SJSA1 (cell line): ENCODE results near the gene CRTC1. TPM values are rescaled to one million over a fixed set of nuclear protein-coding genes. Genes with fewer than 3 reads are reported as not detected.

Experiments
- DNase-seq, 2 experiments: peaks; one replicate each; pipeline ENCODE4 v3.0.0-alpha.2; 2015 to 2020; ENCODE audit warnings: low spot score in 2 of 2, low read depth in 1 of 2
- H3K27ac ChIP-seq: fragments of 250-450 bp; sonication (Bioruptor Pico); 2 replicates; pipeline ENCODE4 v1.5.1; 2020; ENCODE audit warnings: mild to moderate bottlenecking, moderate library complexity
- H3K27me3 ChIP-seq: fragments of 250-450 bp; sonication (Bioruptor Pico); replicated peaks from 2 replicates; pipeline ENCODE4 v1.5.1; 2020; ENCODE audit warnings: mild to moderate bottlenecking, moderate library complexity
- H3K36me3 ChIP-seq: fragments of 250-450 bp; sonication (Bioruptor Pico); 2 replicates; pipeline ENCODE4 v1.5.1; 2020; ENCODE audit warnings: mild to moderate bottlenecking
- H3K4me1 ChIP-seq: fragments of 250-450 bp; sonication (Bioruptor Pico); replicated peaks from 2 replicates; pipeline ENCODE4 v1.6.1; 2021; ENCODE audit warnings: mild to moderate bottlenecking
- H3K4me3 ChIP-seq: fragments of 250-450 bp; sonication (Bioruptor Pico); 2 replicates; pipeline ENCODE4 v1.5.1; 2020; ENCODE audit warnings: mild to moderate bottlenecking
- H3K9me3 ChIP-seq: fragments of 250-450 bp; sonication (Bioruptor Pico); replicated peaks from 2 replicates; pipeline ENCODE4 v1.5.1; 2020; ENCODE audit warnings: mild to moderate bottlenecking
- total RNA-seq: library from RNA; depleted of rRNA; stranded (reverse); fragments of >200 nt; shearing (Covaris generic); gene quantifications from 2 replicates; pipeline ENCODE4 v1.2.3, GENCODE V29; 2014

The CRTC1 gene
- total RNA-seq, 1 experiment from 2014 or later: 1.3 TPM

DNA sequence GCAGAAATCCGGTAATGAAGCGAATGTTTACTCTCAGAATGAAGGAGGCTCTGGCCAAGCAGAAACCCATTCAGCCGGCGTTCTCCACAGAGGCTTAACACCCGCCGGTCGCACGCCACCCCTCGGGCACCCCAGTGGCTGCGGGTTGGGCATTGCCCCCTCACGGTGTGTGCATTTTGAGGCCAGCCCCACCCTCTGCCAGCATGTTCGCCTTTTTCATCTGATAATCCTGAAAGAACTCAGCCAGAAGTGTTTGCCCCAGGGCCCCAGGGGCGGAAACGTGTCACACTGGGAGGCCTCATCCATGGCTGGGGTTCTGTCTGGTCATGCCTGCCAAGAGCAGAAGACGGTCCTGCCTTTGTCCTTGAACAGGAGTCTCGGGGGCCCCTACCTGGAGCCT is 73.4 kb downstream of the CRTC1 start:
- Histone ChIP-seq H3K9me3 (no peaks in the 10 kb centered on the region), H3K27me3 (no peaks in the 10 kb centered on the region), H3K27ac (no peak overlapping the region), H3K36me3 (no peaks in the 10 kb centered on the region), H3K4me3 (no peak overlapping the region), H3K4me1 (no peaks in the 10 kb centered on the region)
- DNase-seq: no peak

DNA sequence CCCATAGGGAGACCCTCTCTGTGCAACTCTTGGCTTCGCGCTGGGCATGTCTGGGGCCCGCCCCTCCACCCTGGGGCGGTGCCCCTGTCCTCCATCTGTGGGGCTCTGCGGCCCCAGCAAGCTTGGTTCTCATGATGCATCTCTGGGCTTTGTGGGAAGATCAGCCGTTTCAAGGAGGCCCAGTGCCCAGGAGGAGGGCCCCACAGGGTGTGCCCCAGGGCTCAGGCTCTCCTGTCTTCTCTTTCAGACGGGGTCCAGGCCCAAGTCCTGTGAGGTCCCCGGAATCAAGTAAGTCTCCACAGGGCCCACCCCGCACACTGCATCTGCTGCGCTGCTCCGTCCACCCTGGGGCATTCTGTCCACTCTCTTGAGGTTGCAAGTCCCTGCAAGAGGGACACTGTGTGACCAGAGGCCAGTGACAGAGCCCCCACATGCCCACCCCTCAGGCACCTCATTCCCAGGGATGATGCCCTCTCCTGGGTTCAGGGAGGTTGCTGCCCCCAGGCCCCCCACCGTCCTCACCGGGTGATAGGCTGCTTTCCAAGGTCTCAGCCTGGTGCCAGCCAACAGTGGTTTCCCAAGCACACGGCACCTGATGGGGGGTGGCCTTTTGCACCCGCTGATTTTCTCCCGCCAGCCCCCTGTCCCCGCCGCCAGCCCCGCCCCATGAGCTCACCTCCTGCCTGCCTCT is 76.0 kb downstream of the CRTC1 start:
- no peak for DNase-seq
- no peak overlapping the region for H3K27ac ChIP-seq
- H3K9me3 ChIP-seq: no peaks in the 10 kb centered on the region
- peaks cover 3% of the 10 kb centered on the region; the same call in 1 of the 2 replicates for H3K4me1 ChIP-seq
- H3K4me3 ChIP-seq: no peak overlapping the region
- H3K27me3 ChIP-seq: no peaks in the 10 kb centered on the region
- no peaks in the 10 kb centered on the region for H3K36me3 ChIP-seq

DNA sequence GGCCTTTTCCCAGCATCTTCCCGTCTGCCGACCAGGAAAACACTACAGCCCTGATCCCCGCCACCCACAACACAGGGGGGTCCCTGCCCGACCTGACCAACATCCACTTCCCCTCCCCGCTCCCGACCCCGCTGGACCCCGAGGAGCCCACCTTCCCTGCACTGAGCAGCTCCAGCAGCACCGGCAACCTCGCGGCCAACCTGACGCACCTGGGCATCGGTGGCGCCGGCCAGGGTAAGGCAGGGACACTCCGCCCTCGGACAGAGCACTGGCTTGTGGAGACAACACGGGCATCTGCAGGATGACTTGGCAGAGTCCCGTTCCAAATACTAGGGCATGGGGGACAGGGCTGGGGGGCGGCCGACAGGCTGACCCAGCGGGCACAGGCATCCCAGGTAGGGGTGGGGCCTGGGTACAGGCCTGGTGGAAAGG is 76.5 kb downstream of the CRTC1 start:
- DNase-seq: no peak
- no peaks in the 10 kb centered on the region for H3K36me3 ChIP-seq
- H3K9me3 ChIP-seq: no peaks in the 10 kb centered on the region
- H3K4me1 ChIP-seq: peaks cover 3% of the 10 kb centered on the region; the same call in 1 of the 2 replicates
- no peaks in the 10 kb centered on the region for H3K27me3 ChIP-seq
- H3K4me3 ChIP-seq: no peak overlapping the region
- no peak overlapping the region for H3K27ac ChIP-seq

DNA sequence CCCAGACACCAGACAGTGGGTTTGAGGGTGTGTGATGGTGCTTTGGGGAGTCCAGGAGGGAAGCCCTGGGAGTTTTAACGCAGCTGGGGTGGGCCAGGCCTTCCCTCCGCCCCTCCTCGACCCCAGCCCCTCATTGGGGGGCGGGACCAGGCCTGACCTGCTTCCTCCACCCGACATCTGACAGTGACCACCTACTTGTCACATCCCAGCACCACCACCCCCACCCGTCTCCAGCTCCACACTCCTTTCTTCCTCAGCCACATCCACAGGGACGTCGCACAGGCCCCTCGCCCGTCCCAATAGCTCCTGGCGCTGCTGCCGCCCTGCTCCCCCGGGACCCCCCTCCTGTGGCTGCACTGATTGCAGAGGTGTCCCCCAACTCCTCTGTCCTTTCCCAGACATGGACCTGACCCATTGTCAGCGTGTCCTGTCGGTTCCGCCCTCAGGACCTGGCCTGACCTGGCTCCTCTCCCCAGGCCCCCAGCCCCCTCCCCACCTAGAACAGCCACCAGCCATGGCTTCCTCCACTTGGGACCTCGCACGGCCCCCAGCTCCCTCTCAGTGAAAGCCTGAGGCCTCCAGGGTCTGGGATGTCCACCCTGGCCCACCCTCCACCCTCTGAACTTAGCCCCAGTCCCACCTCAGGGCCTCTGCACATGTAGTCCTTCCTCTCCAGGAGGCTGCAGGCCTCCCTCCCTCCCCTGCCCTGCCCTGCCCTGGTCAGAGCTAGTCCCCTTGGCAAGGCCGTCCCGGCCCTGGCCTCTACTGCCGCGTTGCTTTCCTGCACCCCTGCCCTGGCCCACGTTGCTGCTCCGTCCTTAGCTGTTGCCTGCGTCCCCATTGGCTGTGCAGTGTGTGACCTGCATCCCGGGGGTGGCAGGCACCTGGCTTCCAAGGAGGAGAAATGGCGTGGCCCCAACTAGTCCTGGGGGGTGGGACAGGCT is 77.2 kb downstream of the CRTC1 start:
- no peak for DNase-seq
- Histone ChIP-seq H3K36me3 (no peaks in the 10 kb centered on the region), H3K4me1 (peaks cover 3% of the 10 kb centered on the region; the same call in 1 of the 2 replicates), H3K27ac (no peak overlapping the region), H3K9me3 (no peaks in the 10 kb centered on the region), H3K4me3 (no peak overlapping the region), H3K27me3 (no peaks in the 10 kb centered on the region)

DNA sequence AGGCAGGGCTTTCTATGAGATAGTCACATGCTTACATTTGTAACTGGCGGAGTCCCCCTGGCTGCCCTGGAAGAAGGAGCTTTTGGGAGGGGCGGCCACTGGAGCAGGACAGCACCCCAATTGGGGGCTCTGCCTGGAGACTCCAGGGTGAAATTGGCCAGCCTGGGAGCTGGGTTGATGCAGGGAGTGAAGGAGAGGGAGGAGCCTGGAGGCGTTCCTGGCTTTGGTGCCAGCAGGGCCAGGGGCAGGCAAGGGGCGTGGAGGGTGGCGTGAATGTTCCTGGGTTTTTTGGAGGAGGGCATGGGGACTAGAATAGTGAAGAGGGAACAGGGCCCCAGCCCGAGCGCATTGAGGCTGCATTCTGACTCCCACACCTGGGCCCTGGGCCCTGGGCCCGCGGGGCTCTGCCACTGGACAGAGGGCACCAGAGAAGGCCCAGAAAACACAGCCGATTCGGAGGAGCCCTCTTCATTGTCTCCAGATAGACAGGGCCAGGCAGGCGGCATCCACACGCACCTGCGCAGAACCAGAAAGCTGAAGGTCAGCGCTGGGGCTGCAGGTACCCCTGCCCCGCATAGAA is 78.1 kb downstream of the CRTC1 start:
- H3K4me3 ChIP-seq: no peak overlapping the region
- H3K4me1 ChIP-seq: peaks cover 3% of the 10 kb centered on the region; the same call in 1 of the 2 replicates
- H3K27me3 ChIP-seq: no peaks in the 10 kb centered on the region
- no peak overlapping the region for H3K27ac ChIP-seq
- DNase-seq: no peak
- H3K36me3 ChIP-seq: no peaks in the 10 kb centered on the region
- no peaks in the 10 kb centered on the region for H3K9me3 ChIP-seq

DNA sequence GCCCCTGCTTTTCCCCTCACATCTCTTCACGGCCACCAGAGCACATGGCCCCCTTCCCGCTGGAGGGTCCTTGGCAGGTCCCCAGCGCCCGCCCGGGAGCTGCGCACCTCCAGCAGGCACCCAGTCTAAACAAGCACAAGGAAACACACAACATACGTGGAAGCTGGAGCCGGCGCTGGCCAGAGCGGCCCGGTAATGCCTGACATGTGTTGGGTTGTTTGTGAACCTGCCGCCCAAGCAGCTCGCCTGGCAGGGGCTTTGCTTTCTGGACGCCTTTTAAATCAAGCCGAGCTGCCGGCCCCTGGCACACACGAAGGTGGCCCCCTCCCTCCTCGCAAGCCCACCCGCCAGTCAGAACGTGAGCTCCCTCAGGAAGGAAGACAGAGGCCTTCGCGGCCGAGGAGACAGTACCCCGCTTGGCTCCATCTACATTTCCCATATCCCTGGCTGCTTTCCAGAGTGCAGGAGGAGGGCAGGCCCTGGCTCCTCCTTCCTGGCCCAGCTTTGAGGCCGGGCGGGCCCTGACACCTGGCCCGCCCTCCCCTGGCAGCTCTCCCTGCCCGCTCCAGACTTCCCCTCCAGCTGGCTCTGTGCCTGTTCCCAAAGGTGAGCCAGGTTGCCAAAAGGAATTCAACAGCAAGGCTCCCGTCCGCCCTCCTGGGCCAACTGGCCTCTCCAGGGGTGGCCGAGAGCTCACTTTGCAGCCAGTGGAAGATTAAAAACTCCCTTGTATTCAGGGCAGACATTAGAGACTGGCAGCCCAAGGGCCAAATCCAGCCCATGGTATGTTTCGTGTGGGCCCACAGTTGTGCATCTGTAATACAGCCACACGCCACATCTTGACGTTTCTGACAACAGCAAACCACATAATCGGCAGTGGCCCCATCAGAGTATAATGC is 78.9 kb downstream of the CRTC1 start:
- H3K4me1 ChIP-seq: peaks cover 3% of the 10 kb centered on the region; the same call in 1 of the 2 replicates
- no peak for DNase-seq
- H3K9me3 ChIP-seq: no peaks in the 10 kb centered on the region
- no peak overlapping the region for H3K4me3 ChIP-seq
- no peaks in the 10 kb centered on the region for H3K27me3 ChIP-seq
- no peak overlapping the region for H3K27ac ChIP-seq
- H3K36me3 ChIP-seq: no peaks in the 10 kb centered on the region

DNA sequence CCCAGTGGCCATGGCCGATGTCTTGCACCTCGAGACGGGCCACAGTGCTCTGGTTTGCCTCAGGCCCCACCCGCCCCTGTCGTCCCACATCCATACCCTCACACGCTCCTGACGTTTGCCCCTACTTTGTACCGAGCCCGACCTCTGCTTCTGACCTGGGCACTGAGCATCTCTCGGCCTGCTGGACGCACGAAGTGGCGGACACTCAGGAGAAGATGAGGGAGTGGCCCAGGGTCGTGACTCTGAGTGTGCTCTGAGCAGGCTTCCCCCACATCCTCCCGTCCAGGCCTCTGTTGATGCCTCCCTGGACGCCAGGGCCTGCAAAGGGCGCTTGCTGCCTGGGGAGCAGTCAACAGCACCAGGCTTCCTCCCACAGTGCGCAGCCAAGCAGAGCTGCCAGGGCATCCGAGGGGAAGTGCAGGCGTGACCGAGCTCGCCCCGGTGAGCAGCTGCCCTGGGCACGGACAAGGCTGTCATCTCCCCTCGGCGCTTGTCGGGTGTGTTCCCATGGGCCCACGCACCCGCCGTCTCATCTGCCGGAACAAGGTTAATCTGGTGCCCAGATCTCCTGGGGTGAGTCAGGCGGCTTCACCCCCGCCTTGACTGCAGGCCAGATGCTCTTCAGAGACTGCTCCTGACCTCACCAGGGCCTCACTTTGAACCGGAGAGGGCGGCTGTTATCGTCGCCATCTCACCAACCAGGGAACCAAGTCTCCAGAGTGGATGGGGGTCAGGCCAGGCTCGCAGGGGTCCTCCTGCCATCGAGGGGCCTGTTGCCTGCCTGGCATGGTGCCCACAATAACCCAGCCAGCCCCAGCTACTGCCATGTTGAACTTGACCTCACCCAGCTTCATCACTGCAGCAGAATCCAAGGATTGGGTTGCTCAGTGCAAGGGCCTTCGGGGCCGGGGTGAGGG is 80.5 kb downstream of the CRTC1 start:
- H3K4me3 ChIP-seq: no peak overlapping the region
- DNase-seq: no peak
- H3K4me1 ChIP-seq: peaks cover 3% of the 10 kb centered on the region; the same call in 1 of the 2 replicates
- no peaks in the 10 kb centered on the region for H3K36me3 ChIP-seq
- H3K9me3 ChIP-seq: no peaks in the 10 kb centered on the region
- H3K27ac ChIP-seq: no peak overlapping the region
- H3K27me3 ChIP-seq: no peaks in the 10 kb centered on the region

DNA sequence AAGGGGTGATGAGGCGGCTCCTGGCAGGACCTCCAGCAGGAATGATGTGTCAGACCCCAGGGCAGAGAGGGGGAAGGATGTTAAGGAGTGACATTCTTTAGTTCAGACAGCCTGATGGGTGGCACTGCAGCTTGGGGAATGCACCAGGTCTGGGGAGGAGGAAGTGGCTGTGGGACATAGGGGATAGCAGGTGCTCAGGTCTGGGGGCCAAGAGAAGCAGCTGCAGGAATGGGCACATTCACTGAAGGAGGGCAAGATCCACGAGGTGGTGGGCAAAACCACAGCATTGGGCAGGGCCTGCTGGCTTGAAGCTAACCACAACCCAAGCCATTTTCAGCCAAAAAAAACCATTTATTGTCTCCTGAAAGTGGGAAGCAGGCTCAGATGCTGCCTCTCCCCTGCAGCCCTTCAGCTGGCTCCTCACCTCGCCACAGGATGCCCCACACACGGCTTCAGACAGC is 81.1 kb downstream of the CRTC1 start:
- Histone ChIP-seq H3K27me3 (no peaks in the 10 kb centered on the region), H3K36me3 (no peaks in the 10 kb centered on the region), H3K4me1 (peaks cover 3% of the 10 kb centered on the region; the same call in 1 of the 2 replicates), H3K9me3 (no peaks in the 10 kb centered on the region), H3K4me3 (no peak overlapping the region), H3K27ac (no peak overlapping the region)
- no peak for DNase-seq

DNA sequence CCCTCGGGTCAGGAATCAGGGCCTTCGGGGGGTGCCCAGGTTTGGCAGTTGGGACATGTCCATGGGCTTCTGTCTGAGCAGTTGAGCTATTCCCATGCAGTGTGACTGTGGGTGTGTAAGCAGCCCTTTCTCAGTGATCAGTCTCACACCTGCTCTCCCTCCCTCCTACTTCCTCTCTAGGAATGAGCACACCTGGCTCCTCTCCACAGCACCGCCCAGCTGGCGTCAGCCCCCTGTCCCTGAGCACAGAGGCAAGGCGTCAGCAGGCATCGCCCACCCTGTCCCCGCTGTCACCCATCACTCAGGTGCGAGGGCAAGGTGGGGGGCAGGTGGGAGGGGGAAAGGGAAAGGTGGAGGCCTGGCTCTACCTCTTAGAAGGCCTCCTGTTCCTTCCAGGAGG is 81.7 kb downstream of the CRTC1 start:
- Histone ChIP-seq H3K4me3 (no peak overlapping the region), H3K27ac (no peak overlapping the region), H3K36me3 (no peaks in the 10 kb centered on the region), H3K9me3 (no peaks in the 10 kb centered on the region), H3K4me1 (peaks cover 3% of the 10 kb centered on the region; the same call in 1 of the 2 replicates), H3K27me3 (no peaks in the 10 kb centered on the region)
- no peak for DNase-seq

DNA sequence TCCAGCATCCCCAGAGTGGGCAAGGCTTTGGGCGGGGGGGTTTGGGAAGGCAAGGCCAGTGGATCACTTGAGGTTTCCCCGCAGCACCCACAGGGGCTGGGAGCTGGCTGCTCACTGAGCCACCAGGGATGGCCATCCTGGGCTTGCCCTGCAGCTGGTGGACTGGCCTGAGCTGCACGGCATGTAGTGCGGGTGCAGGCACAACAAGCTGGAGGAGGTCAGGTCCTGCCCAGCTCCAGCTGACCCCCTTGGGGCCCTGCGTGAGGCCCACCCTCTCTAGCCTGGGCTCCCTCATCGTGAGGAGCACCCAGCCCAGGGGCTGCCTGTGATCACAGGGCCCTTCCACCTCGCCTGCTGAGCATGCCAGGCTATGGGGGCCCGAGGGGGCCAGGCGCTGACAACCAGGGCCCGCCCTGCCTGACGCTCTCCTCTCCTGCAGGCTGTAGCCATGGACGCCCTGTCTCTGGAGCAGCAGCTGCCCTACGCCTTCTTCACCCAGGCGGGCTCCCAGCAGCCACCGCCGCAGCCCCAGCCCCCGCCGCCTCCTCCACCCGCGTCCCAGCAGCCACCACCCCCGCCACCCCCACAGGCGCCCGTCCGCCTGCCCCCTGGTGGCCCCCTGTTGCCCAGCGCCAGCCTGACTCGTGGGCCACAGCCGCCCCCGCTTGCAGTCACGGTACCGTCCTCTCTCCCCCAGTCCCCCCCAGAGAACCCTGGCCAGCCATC is 84.7 kb downstream of the CRTC1 start:
- no peak for DNase-seq
- Histone ChIP-seq H3K4me1 (peaks cover 3% of the 10 kb centered on the region; the same call in 1 of the 2 replicates), H3K9me3 (no peaks in the 10 kb centered on the region), H3K27me3 (no peaks in the 10 kb centered on the region), H3K4me3 (no peak overlapping the region), H3K36me3 (no peaks in the 10 kb centered on the region), H3K27ac (no peak overlapping the region)

DNA sequence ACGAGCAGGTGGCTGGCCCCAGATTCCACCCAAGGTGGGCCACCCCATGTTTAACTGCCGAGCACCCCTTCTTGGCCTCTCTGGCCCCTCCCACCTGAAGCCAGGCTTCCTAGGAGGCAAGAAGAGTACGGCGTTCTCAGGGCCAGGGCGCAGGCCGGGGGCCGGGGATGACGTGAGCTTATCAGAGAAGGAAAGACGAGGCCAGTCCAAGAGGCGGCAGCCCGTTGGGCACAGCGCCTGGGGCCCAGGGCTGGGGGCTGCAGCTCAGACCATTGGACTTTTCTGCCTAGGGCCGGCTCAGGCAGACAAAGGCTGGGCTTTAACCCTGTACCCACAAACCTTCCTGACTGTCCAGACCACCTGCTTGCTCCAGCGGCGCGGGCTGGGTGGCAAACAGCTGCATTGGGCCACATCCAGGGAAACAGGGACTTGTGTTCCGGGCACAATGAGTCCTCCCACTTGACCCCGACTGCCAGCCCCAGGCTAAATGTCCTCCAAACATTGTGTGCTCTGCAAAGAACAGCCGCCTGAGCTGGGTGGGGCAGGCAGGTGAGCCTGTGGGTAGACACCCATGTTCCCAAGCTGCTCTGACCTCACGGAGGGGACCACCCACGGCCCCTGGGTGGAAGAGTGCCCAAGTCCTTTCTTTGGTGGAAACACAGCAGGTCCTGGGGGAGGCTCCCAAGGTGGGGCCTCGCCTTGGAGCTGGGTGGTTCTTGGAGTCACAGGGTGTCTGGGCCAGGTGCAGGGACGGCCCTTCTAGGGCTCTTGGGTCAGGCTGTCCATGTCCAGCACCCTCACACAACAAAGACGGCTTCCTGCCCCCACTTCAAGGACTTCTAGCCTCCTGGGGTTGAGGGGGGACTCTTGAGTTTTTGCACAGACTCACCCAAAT is 85.8 kb downstream of the CRTC1 start:
- no peak for DNase-seq

More for the DNA sequence above, 85.8 kb downstream of the CRTC1 start:
- Histone ChIP-seq H3K36me3 (no peaks in the 10 kb centered on the region), H3K27me3 (no peaks in the 10 kb centered on the region), H3K27ac (no peak overlapping the region), H3K4me3 (no peak overlapping the region), H3K9me3 (no peaks in the 10 kb centered on the region), H3K4me1 (peaks cover 1% of the 10 kb centered on the region; the same call in 1 of the 2 replicates)
